GM12874 (cell line): Measurements from ENCODE around the gene MYRF.

ENCODE experiments used
- TF ChIP-seq, protein P1 (sequence below): IDR thresholded peaks from 2 replicates; pipeline ENCODE4 v1.5.1; 2011; ENCODE audit warnings: low read depth, mild to moderate bottlenecking, control low read depth, low read length, moderate library complexity; ENCODE audit not compliant: insufficient read depth

MYRF gene

DNA sequence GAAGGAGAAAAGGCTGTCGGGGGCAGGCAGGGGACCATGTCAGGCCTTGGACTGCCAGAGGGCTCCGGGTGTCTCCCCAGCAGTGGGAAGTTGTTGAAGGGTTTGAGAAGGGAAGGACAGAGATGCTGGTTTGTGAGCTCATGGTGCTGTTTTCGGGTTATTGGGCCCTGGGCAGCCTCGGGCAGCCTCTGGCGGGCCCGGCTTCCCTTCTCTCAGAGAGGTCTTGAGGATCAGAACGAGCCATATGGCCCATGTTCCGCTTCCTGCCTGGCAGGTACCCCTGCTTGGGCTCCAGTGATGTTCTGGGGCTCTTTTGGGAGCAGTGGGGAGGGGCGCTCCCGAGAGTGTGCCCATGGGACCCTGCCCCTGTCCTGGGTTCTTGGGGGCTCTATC lies 9.8 kb downstream of the MYRF start:
- TF ChIP-seq, protein P1, sequence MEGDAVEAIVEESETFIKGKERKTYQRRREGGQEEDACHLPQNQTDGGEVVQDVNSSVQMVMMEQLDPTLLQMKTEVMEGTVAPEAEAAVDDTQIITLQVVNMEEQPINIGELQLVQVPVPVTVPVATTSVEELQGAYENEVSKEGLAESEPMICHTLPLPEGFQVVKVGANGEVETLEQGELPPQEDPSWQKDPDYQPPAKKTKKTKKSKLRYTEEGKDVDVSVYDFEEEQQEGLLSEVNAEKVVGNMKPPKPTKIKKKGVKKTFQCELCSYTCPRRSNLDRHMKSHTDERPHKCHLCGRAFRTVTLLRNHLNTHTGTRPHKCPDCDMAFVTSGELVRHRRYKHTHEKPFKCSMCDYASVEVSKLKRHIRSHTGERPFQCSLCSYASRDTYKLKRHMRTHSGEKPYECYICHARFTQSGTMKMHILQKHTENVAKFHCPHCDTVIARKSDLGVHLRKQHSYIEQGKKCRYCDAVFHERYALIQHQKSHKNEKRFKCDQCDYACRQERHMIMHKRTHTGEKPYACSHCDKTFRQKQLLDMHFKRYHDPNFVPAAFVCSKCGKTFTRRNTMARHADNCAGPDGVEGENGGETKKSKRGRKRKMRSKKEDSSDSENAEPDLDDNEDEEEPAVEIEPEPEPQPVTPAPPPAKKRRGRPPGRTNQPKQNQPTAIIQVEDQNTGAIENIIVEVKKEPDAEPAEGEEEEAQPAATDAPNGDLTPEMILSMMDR, result no peak

DNA sequence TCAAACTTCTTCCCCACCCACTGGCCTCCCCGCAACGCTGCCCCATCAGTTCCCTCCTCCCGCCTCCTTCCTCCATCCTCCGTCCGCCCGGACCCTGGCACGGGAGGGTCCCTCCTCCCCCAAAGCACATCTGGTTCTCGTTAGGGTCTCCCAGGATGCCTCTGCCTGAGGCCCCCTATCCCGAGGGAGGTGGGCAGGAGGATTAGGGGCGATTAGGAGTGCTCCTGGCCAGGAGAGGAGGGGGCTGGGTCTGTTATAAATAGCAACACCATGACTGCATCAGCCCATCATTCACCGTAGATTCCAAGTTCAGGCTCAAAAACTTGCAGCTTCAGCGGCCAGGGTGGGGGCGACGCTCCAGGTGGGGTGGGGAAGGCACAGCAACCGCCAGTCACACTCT lies 10.4 kb downstream of the MYRF start:
- TF ChIP-seq, protein P1, result no peak

DNA sequence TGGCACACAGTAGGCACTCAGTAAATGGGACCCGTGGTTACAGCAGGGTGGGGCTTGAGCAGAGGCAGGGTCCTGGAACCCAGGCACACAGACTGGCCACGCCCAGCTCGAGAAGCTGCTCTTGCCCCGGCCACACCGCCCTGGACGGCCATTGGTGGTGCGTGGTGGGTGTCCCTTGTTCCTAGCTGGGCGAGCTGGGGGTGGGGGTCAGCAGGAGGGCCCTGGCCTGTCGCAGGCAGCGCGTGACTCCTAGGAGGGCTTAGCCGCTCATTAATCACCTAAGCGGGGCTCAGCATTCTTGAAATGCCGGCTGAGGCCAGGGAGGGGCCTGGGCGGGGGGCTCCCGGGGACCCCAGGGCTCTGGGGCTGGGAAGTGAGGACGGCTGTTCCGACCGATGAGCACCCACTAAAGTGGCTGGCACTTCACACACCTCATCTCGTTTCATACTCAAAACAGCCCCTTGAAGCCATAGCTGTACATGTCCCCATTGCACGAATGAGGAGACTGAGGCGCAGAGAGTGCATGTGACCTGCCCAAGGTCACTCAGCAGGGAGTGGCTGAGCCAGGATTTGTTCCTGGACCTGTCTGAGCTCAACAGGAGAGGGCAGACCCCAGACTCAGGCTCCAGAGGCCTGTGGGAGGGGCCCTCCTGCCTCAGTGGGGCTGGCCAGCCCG lies 11.6 kb downstream of the MYRF start:
- TF ChIP-seq, protein P1, result no peak

DNA sequence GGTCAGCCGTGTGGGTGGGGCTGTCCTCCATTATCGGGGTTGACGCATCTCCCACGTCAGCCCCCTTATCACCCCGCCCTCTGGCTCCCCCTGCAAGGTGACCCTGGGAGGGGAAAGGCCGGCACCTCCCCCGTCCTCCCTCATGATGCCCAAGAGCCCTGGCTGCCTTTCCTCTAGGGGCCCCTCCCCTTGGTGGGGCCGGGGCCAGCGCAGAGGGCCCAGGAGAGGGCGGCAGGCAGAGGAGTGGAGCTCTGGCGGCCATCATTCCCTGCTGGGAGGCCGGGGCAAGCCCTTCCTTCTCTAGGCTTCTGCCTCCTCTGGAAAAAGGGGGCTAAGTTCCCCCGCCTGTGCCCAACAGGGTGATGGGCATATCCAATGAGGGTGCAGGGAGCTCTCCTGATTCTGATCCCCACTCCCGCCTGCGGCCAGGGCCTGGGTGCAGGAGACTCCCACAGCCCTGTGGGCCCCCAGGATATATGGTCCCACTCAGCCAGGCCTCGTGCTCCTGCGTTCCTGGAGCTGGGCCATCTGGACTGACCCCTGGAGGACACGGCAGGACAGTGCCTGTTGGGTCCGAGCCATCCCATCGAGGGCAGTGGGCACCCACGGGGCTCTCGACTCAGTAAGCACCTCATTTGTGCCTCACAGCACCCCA lies 12.3 kb downstream of the MYRF start:
- TF ChIP-seq, protein P1, result no peak

DNA sequence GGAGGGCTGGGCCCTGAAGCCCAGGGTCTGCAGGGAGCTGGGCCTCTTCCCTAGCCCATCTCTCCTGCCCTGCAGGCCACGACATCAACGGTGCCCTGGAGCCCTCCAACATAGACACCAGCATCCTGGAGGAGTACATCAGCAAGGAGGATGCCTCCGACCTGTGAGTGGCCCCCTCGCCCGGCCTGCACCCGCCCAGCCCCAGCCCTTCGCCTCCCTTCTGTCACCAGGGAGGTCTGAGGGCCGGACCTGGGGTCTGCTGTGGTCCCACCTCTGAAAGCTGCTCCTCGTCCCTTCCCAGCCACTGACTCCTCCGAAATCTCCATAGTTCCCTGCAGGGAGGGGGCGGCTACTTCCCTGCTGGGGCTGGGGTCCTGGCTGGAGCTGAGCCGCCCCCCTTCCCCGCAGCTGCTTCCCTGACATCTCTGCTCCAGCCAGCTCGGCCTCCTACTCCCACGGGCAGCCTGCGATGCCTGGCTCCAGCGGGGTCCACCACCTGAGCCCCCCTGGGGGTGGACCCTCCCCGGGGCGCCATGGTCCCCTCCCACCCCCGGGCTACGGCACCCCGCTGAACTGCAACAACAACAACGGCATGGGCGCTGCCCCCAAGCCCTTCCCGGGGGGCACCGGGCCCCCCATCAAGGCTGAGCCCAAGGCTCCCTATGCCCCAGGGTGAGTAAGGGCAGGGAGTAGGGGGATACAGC lies 13.3 kb downstream of the MYRF start:
- TF ChIP-seq, protein P1, result no peak

DNA sequence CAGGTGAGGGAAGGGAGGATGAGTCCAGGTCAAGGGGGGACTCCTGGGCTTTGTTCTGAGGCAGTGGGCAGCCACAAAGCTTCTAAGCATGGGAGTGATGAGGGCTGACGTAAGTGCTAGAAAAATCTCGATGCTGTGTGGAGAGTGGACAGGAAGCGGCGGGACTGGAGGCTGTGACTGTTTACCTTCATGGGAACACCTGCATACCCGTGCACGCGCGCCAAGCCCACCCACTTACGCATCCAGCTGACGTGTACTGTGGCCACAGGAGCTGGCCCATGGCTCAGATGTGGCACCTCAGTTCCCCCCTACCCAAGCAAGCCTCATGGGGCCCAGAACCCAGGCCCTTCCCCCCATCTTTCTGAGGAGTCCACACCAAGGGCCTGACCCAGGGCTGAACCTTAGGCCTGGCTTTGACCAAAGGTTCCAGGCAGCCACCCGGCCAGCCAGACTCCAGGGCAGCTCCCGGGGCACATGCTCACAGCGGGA lies 14.0 kb downstream of the MYRF start:
- TF ChIP-seq, protein P1, result no peak

DNA sequence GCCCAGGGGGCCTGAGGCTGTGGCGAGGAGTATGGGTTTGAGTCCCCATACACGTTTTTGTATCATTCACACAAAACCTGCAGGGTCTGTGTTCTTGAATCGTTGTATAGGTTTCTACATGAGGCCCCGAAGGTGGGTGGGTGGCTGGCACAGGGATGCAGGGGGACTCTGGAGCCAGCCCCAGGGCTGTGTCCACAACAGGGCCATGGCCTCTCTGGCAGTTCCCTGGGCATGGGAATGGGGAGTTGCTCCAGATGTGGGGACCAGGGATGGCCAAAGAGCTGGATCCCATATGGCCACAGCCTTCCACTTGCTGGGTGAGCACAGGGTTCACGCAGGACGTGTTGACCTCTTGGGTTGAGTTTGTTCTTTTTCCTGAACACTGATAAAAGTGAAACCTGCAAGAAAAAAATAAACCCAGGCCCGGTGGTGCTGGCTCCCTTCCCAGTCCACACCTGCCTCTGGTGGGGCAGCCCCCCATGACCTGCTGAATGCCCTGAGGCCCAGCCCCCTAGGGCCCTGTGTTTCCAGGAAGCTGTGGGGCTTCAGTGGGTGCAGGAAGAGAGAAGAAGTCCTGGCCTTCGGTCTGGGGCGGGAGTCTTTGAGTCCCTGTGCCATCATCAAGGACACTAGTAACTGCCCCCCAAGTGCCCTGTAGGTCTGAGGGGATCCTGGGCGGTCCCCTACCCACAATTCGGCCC lies 16.1 kb downstream of the MYRF start:
- TF ChIP-seq, protein P1, result no peak
